Measurements from ENCODE around the gene SMARCB1.

DNA sequence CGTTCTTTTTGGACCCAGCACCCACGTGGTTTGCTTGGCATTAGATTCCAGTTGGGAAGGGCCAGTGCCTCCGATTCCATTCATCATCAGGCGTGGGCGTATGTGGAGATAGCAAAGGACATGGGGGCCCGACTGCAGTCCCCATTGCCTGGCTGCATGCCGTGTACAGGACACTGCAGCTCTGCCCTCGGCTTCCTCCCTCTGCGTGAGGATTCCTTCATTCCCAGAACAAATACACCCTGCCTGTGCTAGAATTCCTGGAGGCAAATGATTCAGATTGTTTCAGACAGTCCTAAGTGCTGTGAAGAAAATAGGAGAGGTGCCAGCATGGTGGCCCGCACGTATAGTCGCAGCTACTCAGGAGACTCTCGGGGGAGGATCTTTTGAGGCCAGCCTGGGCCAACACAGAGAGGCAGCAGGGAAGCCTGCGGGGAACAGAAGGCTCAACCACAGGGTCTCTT lies 36.6 kb downstream of the SMARCB1 start:
- no peak for TF ChIP-seq TAF1 (IDR thresholded peaks at IDR 0.05; ENCODE audit: low read depth, low read length)
- TF ChIP-seq POLR2A (IDR thresholded peaks at IDR 0.05; ENCODE audit: low read depth, low read length) = no peak
- no peak for TF ChIP-seq POU2F2 (IDR thresholded peaks at IDR 0.05; ENCODE audit: low read depth, low read length)
- TF ChIP-seq POLR2AphosphoS5 (IDR thresholded peaks at IDR 0.05; ENCODE audit: low read depth, low read length) = no peak
- TF ChIP-seq PAX5 (IDR thresholded peaks at IDR 0.05; ENCODE audit: insufficient read depth, low read length, severe bottlenecking) = no peak
- TF ChIP-seq SPI1 (IDR thresholded peaks at IDR 0.05; ENCODE audit: low read depth, low read length) = no peak
